Measurements from ENCODE around the gene DRC7.

DNA sequence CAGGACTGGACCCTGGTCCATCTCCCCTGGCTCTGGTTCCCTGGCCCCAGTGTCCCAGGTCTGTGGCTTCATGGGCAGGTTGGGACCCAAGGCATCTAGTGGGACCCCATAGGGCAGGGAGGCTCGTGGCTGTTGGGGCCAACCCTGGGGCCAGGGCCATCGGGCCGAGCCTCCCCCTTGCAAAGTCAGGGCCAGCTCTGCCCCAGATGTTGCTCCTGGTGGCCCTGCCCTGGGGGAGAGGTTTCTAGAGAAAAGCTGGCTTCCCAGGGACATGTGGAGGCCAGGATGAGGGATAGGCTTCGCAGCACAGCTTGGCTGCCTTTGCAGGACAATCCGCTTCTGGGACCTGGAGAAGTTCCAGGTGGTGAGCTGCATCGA is 57.6 kb downstream of the DRC7 start:
- no peak for TF ChIP-seq CTCF (optimal IDR thresholded peaks at IDR 0.05 in 1 of 3, IDR thresholded peaks at IDR 0.05 in 1 of 3, conservative IDR thresholded peaks at IDR 0.05 in 1 of 3; ENCODE audit: extremely low read depth in 1 of 3, insufficient read depth in 2 of 3, low read length in 3 of 3)
- no peak for TF ChIP-seq EZH2 (IDR thresholded peaks at IDR 0.05; ENCODE audit: low read length)

All from keratinocyte (primary cell).